ENCODE results near the gene ACKR2.

DNA sequence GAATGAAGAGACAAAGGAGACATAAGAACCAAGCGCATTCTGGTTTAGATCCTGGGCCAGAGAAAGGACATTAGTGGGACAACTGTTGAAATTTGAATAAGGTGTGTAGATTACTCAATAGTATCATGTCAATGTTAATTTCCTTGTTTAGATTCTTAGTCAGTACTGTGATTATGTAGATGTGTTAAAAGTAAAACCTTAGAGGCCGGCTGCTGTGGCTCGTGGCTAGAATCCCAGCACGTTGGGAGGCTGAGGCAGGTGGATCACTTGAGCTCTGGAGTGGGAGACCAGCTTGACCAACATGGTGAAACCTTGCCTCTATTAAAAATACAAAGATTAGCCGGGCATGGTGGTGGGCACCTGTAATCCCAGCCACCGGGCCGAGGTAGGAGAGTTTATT is 39.8 kb downstream of the ACKR2 start:
- TF ChIP-seq EZH2 (IDR thresholded peaks at IDR 0.05; ENCODE audit: insufficient read depth, poor library complexity, severe bottlenecking) (no peak), EZH2phosphoT487 (IDR thresholded peaks at IDR 0.05; ENCODE audit: insufficient read depth, low read depth) (no peak)
